AG09309 (cell line): ENCODE measurements around the gene EPB41L4A.

ENCODE experiments used
- DNase-seq: peaks from one replicate; pipeline ENCODE4 v3.0.0-alpha.2; 2010; ENCODE audit warnings: low read depth
- H3K4me3 ChIP-seq: 2 replicates; pipeline ENCODE4 v1.5.1; 2011; ENCODE audit warnings: mild to moderate bottlenecking, low read depth, low read length, moderate library complexity; ENCODE audit not compliant: control insufficient read depth
- TF ChIP-seq, protein P1 (sequence below): IDR thresholded peaks from 2 replicates; pipeline ENCODE4 v1.5.1; 2011; ENCODE audit warnings: mild to moderate bottlenecking, low read depth, low read length, inconsistent platforms; ENCODE audit not compliant: insufficient read depth, control insufficient read depth; ENCODE audit errors: missing control alignments

EPB41L4A gene

DNA sequence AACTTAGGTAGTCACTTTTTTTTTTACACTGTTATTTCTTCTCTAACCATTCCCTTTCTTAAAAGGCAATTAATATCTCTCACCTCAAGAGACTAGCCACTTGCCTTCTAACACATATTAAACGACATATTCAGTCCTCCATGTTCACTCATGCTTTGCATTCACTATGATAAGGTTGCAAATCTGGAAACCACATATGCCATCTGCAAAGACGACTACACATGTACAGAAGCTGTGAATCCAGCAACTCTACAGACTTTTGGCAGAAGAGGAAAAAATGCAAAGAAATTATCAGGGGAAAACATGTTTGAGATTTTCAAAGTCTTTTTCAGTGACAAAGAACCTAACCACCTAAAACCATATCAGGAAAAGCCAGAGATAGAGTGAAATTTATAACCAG lies 112.1 kb downstream of the EPB41L4A start:
- TF ChIP-seq, protein P1, sequence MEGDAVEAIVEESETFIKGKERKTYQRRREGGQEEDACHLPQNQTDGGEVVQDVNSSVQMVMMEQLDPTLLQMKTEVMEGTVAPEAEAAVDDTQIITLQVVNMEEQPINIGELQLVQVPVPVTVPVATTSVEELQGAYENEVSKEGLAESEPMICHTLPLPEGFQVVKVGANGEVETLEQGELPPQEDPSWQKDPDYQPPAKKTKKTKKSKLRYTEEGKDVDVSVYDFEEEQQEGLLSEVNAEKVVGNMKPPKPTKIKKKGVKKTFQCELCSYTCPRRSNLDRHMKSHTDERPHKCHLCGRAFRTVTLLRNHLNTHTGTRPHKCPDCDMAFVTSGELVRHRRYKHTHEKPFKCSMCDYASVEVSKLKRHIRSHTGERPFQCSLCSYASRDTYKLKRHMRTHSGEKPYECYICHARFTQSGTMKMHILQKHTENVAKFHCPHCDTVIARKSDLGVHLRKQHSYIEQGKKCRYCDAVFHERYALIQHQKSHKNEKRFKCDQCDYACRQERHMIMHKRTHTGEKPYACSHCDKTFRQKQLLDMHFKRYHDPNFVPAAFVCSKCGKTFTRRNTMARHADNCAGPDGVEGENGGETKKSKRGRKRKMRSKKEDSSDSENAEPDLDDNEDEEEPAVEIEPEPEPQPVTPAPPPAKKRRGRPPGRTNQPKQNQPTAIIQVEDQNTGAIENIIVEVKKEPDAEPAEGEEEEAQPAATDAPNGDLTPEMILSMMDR, result no peak
- no peak for DNase-seq
- H3K4me3 ChIP-seq, result no peak overlapping the region

DNA sequence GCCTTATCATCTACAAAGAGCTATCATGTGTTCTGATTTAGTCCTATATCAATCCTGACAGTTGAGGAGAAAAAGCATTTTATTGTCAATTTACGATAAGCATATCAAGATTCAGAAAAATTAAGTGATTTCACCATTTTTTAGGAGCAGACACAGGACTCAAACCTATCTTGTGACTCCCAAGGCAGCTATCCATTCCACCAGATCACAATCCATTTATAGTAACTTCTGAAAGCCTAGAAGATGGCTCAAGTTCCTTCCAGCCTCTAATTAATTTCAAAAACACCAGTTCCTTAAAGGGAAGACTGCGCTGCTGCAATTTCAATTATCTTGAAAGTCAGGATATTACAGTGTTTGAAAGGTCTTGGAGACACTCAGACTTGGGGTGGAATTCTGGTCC lies 114.3 kb downstream of the EPB41L4A start:
- TF ChIP-seq, protein P1, result no peak
- no peak for DNase-seq
- H3K4me3 ChIP-seq, result no peak overlapping the region

DNA sequence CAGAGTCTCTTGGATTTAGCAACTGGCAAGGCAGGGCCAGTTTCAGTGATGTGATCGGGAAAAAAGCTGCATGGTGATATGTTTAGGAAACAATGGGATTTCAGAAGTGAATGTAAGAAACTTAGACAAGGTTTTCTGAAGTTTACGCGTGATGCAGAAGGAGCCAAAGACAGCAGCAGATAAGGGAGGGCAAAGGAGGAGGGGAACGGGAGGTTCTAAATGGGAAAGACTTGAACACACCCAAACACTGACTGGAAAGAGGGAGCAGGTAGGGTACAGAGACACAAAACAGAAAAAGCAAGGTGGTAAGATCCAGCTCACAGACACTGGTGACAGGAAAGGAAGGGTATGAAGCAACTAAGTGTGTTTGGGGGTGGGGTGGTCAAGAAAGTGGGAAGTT lies 115.4 kb downstream of the EPB41L4A start:
- DNase-seq, result no peak
- no peak overlapping the region for H3K4me3 ChIP-seq
- TF ChIP-seq, protein P1, result no peak

DNA sequence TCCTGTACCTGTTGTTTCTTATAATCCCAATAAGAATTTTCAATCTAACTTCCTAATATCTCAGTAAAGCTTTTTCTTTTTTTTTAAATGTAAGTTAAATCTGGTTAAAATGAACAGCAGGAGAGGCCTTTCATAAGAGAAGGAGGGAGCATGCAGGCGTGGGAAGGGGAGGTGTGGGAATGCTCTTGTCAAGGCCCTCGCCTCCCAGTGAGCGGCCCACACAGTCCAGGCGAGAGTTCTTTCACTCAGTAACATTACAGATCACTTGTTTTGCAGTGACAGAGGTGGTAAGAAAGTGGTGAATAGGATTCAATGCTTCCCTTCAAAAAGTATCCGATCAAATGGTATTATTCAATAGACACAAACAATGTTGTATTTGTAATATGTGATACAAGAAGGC lies 125.0 kb downstream of the EPB41L4A start:
- TF ChIP-seq, protein P1, result no peak
- DNase-seq, result no peak
- H3K4me3 ChIP-seq, result no peak overlapping the region

DNA sequence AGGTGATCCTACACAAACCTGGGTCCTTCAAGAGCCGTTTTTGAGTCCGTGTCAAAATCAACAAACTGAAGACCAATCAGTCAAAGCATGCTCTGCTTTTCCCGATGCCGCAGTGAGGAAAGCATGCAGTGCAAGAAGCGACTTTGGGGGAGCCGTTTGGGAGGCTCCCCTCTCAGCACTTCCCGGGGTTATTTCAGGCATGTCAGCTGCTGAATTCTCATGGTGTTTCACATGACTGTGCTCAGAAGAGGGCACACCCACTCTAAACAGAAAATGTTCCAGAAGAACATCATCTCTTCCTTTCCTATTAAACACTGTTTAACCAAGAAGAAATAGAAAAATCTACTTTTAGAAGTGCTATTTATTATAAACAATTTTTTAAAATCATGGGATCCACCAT lies 125.5 kb downstream of the EPB41L4A start:
- H3K4me3 ChIP-seq, result no peak overlapping the region
- DNase-seq, result no peak
- TF ChIP-seq, protein P1, result no peak

DNA sequence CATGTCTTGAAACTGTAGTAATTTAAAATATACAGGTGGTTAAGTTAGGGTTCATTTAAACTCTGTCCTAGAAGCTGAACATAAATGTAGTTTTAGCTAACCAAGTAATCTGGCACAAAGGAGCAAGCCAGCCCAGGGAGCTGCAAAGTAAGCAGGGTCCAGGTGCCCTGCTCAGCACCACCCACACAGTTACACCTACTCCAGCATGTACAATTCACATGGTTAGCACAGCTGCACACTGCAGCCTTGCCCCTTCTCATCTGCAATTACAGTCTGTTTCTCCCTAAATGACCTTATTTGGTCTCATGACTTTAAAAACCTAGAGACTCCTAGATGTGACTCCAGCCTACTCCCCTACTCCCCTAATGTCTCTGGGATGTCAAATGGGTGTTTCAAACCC lies 128.4 kb downstream of the EPB41L4A start:
- TF ChIP-seq, protein P1, result no peak
- no peak for DNase-seq
- H3K4me3 ChIP-seq, result no peak overlapping the region

DNA sequence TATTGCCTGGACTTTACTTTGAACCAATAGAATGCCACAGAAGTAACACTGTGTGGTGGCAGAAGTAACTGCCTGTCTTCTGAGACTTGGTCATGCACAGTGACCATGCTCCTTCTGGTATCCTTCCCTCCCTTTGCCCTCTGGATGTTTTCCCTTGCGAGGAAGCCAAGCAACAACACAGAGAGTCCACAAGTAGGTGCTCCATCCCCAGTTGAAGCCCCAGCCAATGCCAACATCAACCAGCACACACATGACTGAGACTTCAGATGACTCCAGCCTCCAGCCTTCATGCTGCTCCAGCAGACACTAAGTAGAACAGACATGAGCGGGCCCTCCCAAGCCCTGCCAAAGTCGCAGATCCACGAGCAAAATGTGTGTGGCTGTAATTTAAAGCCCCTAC lies 129.6 kb downstream of the EPB41L4A start:
- TF ChIP-seq, protein P1, result no peak
- H3K4me3 ChIP-seq, result no peak overlapping the region
- DNase-seq, result no peak
